DOHH2 (cell line): Measurements from ENCODE around the gene CAMKMT.

Experiments
- CTCF ChIP-seq: fragments of 200-600 bp; sonication (generic); IDR thresholded peaks from one replicate; pipeline ENCODE4 v1.5.1; 2014; ENCODE audit warnings: antibody characterized with exemption, mild to moderate bottlenecking, low read depth, low read length; ENCODE audit not compliant: poor library complexity, severe bottlenecking
- EZH2phosphoT487 ChIP-seq: fragments of 200-600 bp; sonication (generic); IDR thresholded peaks from 2 replicates; pipeline ENCODE4 v1.6.1; 2017; ENCODE audit warnings: borderline replicate concordance, mild to moderate bottlenecking, antibody characterized with exemption, low read length, moderate library complexity, mixed read lengths

GRCh38 chr2:44638649-44639048 lies 276.9 kb downstream of the CAMKMT start:
- TF ChIP-seq CTCF (no peak), EZH2phosphoT487 (no peak)
